ENCODE results near the gene COL12A1. TPM values are rescaled to one million over a fixed set of nuclear protein-coding genes. Genes with fewer than 3 reads are reported as not detected.

Gene COL12A1
- total RNA-seq, 1 donor from 2014 or later, result 24.3 TPM

DNA sequence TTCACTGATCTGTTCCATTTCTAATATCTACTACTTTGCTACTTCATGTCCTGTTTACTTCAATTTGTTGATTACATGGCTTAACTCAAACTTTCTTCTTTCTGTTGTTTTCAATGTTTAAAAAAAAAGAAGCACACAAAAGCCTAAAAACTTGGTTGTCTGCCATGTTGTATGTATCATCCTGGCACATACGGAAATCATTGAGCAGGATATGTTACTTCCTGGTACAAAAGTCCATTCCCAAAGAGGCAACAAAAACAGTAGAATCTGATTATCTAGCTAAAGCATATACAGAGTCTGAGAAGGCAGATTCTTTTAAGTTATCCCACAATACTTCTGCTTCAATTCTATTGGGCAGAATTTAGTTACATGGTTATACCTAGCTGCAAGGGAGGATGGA is 14.5 kb upstream of the COL12A1 start:
- H3K4me3 ChIP-seq (ENCODE audit: low read depth, low read length), result no peak overlapping the region
- no peak for DNase-seq (ENCODE audit: low read depth)
- TF ChIP-seq, protein P1, sequence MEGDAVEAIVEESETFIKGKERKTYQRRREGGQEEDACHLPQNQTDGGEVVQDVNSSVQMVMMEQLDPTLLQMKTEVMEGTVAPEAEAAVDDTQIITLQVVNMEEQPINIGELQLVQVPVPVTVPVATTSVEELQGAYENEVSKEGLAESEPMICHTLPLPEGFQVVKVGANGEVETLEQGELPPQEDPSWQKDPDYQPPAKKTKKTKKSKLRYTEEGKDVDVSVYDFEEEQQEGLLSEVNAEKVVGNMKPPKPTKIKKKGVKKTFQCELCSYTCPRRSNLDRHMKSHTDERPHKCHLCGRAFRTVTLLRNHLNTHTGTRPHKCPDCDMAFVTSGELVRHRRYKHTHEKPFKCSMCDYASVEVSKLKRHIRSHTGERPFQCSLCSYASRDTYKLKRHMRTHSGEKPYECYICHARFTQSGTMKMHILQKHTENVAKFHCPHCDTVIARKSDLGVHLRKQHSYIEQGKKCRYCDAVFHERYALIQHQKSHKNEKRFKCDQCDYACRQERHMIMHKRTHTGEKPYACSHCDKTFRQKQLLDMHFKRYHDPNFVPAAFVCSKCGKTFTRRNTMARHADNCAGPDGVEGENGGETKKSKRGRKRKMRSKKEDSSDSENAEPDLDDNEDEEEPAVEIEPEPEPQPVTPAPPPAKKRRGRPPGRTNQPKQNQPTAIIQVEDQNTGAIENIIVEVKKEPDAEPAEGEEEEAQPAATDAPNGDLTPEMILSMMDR (IDR thresholded peaks at IDR 0.05; ENCODE audit: insufficient read depth, low read length, poor library complexity, severe bottlenecking), result no peak
- no peaks in the 10 kb centered on the region for H3K27me3 ChIP-seq (ENCODE audit: control insufficient read depth, insufficient read depth, low read length)
- H3K36me3 ChIP-seq (ENCODE audit: control insufficient read depth, insufficient read depth, low read length), result no peaks in the 10 kb centered on the region

DNA sequence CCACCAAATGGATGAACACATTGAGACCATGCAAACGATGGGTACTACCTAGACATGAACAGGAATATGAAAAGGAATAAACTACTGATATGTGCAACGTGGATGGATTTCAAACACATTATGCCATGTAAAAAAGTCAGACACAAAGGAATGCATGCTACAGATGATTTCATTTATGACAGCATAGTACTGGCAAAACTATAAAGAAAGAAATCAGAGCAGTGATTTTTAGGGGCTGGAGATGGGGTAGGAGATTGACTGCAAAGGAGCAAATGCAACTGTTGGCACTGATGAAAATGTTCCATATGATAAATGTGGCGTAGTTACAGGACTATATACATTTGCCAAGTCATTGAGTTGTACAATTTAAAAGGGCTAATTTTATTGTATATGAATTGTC is 13.4 kb upstream of the COL12A1 start:
- no peak for DNase-seq (ENCODE audit: low read depth)
- Histone ChIP-seq H3K36me3 (ENCODE audit: control insufficient read depth, insufficient read depth, low read length) (no peaks in the 10 kb centered on the region), H3K4me3 (ENCODE audit: low read depth, low read length) (no peak overlapping the region), H3K27me3 (ENCODE audit: control insufficient read depth, insufficient read depth, low read length) (no peaks in the 10 kb centered on the region)
- TF ChIP-seq, protein P1 (IDR thresholded peaks at IDR 0.05; ENCODE audit: insufficient read depth, low read length, poor library complexity, severe bottlenecking), result no peak

GRCh38 chr6:75217193-75217592 is 11.3 kb upstream of the COL12A1 start:
- H3K36me3 ChIP-seq (ENCODE audit: control insufficient read depth, insufficient read depth, low read length), result no peaks in the 10 kb centered on the region
- no peaks in the 10 kb centered on the region for H3K27me3 ChIP-seq (ENCODE audit: control insufficient read depth, insufficient read depth, low read length)
- TF ChIP-seq, protein P1 (IDR thresholded peaks at IDR 0.05; ENCODE audit: insufficient read depth, low read length, poor library complexity, severe bottlenecking), result no peak
- no peak overlapping the region for H3K4me3 ChIP-seq (ENCODE audit: low read depth, low read length)
- no peak for DNase-seq (ENCODE audit: low read depth)

DNA sequence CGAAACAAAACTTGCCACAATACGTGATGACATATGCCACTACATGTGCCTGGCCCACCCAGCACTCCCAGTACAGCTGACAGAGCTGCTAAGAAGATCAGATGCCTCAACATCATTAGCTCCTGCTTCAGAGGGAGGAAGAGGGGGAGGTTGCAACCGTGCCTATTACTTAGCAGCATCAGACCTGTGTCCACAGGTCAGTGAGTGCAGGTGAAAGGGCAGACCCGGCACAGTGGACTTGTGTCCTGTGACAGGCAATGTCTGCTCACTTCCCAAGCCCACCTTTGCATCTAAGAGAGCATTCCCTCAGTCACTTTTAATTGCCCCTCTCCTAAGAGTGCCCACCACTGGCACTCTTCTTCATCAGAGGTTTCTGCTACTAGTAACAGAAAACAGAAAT is 9.4 kb upstream of the COL12A1 start:
- Histone ChIP-seq H3K36me3 (ENCODE audit: control insufficient read depth, insufficient read depth, low read length) (no peaks in the 10 kb centered on the region), H3K27me3 (ENCODE audit: control insufficient read depth, insufficient read depth, low read length) (peaks cover 3% of the 10 kb centered on the region), H3K4me3 (ENCODE audit: low read depth, low read length) (no peak overlapping the region)
- no peak for DNase-seq (ENCODE audit: low read depth)
- TF ChIP-seq, protein P1 (IDR thresholded peaks at IDR 0.05; ENCODE audit: insufficient read depth, low read length, poor library complexity, severe bottlenecking), result no peak

DNA sequence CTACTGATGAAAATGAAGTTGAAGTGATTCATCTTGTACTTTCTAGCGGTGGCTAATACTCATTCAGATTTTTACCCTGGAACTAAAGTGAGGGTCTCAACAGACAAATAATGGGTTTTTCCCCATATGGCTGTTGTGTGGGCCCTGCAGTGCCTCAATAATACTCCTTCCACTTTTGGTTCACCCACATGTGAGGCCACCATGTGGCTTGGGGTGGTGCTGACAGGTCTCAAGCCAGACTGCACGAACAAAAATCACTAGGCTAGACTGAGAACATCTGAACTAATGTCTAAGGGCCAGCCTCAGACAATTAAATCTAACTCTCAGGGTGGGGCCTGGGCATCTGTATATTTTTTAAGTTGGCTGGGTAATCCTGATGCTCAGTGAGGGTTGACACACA is 7.9 kb upstream of the COL12A1 start:
- Histone ChIP-seq H3K4me3 (ENCODE audit: low read depth, low read length) (no peak overlapping the region), H3K36me3 (ENCODE audit: control insufficient read depth, insufficient read depth, low read length) (no peaks in the 10 kb centered on the region), H3K27me3 (ENCODE audit: control insufficient read depth, insufficient read depth, low read length) (peaks cover 3% of the 10 kb centered on the region)
- TF ChIP-seq, protein P1 (IDR thresholded peaks at IDR 0.05; ENCODE audit: insufficient read depth, low read length, poor library complexity, severe bottlenecking), result no peak
- DNase-seq (ENCODE audit: low read depth), result no peak

- no peak for DNase-seq (ENCODE audit: low read depth)
- H3K36me3 ChIP-seq (ENCODE audit: control insufficient read depth, insufficient read depth, low read length), result no peaks in the 10 kb centered on the region
- TF ChIP-seq, protein P1 (IDR thresholded peaks at IDR 0.05; ENCODE audit: insufficient read depth, low read length, poor library complexity, severe bottlenecking), result no peak
- H3K4me3 ChIP-seq (ENCODE audit: low read depth, low read length), result no peak overlapping the region
- peaks cover 6% of the 10 kb centered on the region for H3K27me3 ChIP-seq (ENCODE audit: control insufficient read depth, insufficient read depth, low read length)
Observed at GRCh38 chr6:75213112-75213511, 7.3 kb upstream of the COL12A1 start.
